GM15510 (cell line): ENCODE measurements around the gene NEK2.

Source experiments
- POLR2A ChIP-seq: IDR thresholded peaks from 3 replicates; pipeline ENCODE4 v1.6.1; 2011; ENCODE audit warnings: borderline replicate concordance; ENCODE audit not compliant: insufficient read length; ENCODE audit errors: extremely low read depth

NEK2 gene

DNA sequence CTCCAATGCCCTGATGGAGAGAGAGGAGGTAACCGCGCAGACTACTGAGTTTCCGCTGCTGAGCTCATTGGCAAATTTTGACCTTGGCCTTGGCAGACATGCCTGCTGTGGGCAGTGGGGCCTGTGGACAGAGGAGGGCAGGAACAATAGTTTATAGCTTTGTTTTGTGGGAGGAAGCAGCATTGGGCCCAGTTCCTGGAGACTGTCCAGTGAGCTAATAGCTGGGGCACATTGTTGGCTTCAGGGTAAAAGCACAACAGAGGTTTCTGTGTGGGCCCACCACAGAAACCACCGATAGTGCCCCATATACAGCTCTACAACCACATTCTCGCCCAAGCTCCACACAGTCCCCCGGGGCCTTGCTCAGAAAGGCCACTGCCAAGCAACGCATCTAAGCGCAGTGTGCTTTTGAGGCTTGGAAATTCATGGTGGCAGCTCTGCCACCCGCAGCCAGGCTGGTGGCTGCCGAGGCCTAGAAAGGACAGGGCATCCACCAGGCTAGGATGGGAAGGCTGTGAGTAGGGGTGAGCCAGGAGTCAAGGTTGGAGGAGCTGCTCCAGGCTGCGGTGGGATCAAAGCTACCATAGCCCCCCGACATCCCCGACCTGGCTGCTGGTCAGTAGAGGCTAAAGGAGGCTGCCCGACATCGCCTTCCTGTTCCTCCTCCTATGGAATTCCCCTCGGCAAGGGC lies 43.2 kb downstream of the NEK2 start:
- no peak for TF ChIP-seq POLR2A

DNA sequence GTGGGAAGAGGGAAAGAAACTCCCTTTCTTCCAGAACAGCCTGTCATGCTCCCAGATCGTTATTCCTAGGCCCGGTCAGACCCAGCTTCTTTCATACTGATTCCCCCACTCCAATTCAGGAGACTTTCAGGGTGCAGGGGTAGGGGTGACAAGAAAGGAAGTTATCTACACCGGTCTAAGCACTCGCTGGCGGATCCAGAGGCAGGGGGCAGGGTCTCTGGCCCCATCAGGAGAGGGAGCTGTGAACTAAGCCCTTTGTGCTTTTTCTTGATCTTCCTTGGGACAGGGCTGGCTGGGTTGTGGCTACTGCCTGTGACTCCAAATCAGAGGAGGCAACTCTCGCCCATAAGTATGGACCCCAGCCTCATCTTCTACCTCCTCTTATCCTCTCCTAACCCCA lies 44.3 kb downstream of the NEK2 start:
- no peak for TF ChIP-seq POLR2A

DNA sequence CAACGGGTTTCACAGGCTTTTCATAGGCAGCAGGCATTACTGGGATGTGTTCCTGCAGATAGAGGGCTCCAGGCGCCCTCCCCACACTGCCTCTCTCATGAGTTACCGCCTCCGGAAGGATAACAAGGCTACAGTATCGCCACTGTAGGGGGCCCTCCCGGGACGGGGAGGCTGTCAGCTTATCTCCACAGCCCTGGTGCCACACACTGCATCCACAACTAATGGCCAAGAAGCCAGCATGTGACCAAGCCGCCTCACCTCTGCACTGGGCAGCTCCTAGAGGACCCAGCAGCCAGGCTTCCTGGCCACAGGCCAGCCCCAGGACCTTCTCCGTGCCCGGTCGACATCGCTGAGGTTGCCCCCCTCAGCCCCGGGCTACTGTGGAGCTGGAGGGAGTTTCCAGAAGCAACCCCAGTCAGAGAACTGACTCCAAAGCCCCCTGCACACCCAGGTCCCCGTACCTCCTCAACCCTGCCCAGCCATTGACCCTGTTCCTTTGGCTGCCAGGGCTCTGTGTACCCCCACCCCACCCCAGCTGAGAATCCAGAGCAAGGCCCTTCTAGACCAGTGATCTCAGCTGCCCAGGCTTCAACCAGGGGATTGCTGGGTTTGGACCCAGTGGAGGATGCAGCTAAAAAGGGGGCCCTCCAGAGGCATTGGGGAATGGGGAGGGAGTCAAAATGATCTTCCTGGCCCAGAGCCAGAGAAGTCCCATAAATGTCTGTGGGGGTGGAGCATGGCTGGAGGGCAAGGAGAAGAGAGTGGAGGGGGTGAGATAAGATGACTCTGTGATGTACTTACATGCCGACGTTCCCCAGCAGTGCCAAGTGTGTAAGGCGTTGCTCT lies 45.0 kb downstream of the NEK2 start:
- no peak for TF ChIP-seq POLR2A

DNA sequence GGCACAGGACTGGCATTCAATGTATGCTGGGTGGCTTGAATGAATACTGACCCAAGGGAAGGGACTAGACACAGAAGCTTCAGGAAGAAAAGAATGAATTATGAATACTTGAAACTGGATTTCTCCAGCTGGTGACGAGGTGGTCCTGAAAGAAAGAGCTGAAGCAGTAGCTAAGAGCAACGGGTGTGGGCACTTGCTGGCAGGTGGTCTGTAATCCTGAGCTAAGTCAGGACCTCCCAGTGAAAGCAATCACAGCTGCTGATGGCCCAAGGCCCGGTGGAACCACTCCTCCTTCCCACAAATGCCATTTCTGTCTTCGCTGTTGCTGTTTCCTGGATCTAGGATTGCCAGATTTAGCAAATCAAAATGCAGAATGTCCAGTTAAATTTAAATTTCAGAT lies 47.0 kb downstream of the NEK2 start:
- TF ChIP-seq POLR2A = no peak

- TF ChIP-seq POLR2A = no peak
These were observed 48.2 kb downstream of the NEK2 start for GRCh38 chr1:211627259-211627658.

- TF ChIP-seq POLR2A = no peak
These were observed 50.4 kb downstream of the NEK2 start for GRCh38 chr1:211625040-211625439.

DNA sequence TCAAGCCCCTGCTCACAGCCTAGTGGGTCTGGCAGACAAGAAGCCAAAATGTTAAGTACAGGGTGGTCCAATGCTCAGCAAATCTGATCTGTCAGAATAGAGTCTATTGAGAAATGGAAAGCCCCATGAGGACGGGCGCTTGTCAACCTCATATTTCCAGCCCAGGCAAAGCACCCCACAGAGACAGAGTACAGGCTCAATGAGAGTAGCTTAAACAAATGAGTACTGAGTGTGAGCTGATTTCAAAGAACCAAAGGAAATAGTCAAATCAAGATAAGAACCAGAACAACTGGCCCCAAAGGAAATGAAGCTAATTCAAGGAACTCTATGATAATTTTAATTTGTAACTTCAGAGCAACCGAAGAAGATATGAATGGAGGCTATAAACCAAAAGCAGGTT lies 51.9 kb downstream of the NEK2 start:
- TF ChIP-seq POLR2A = no peak

- no peak for TF ChIP-seq POLR2A
These were observed 53.8 kb downstream of the NEK2 start for GRCh38 chr1:211621447-211622198.

DNA sequence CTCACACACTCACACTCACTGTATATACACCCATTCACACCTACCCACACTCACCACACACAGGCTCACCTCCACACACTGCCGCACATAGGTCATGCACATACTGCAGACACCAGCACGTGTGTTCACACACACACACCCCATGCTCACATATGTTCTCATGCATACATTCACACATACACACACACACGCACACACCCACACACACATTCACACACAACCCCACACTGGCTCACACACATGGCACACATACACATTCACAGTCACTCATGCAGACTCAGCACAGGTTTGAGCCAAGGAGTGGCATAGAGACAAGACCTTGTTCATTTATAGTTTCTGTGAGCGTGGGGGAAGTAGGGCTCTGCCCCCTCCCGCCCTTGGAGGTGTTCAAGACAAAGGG lies 55.3 kb downstream of the NEK2 start:
- no peak for TF ChIP-seq POLR2A

DNA sequence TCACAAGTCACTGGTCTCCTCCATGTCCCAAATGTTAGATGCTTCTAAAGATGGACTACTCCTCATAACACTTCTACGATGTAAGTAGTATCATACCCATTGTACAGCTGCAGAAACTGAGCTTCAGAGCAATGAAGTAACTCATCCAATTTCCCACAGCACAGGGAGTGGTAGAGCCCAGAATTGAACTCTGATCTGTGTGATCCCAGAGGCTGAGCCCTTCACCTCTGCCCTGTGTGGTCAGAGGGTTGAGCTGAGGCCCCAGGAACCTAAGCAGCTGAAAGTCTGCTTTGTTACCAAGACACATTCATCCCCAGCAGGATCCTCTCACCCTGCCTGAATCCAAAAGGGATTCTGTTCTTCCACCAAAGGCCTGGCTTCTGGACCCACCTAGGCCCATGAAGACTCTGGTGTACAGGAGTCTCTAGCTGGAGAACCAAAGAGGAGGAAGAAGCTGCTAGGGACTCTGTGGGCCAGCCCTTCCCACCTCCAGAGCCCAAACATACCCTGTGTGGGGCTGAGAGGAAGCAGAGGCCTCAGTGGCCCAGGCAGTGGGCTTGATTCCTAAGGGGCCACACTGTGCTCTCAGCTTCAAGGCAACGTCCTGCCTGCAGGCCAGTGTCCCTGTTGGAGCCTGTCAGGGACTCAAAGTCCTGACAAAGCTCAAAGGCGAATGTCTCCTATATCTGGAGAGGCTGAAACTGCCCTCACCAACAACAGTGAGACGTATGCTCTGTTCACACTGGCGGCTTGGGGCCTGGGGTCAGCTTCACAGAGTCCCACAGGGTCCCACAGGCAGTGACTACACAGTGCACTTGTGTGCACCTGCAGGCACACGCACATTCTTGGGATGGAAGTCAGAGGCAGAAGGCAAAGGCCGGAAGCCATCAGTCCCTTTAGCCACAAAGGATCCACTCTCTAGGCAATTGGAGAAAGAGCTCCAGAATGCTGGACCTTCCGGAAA lies 56.1 kb downstream of the NEK2 start:
- no peak for TF ChIP-seq POLR2A

DNA sequence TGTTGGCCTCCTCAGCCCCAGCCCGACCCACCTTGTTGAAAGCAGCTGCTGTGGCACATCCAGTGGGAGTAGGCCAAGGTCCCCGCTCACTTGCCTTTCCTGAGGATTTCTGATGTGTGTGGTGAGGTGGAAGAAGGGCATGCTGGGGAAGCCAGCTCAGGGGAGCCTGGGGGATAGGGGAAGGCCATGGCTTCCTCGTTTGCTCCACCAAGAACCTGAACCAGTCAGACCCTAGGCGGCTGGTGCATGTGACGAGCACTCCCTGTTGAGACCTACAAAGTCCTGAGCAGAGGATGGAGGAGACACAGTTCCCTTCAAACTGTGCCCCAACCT lies 58.5 kb downstream of the NEK2 start:
- TF ChIP-seq POLR2A = no peak

DNA sequence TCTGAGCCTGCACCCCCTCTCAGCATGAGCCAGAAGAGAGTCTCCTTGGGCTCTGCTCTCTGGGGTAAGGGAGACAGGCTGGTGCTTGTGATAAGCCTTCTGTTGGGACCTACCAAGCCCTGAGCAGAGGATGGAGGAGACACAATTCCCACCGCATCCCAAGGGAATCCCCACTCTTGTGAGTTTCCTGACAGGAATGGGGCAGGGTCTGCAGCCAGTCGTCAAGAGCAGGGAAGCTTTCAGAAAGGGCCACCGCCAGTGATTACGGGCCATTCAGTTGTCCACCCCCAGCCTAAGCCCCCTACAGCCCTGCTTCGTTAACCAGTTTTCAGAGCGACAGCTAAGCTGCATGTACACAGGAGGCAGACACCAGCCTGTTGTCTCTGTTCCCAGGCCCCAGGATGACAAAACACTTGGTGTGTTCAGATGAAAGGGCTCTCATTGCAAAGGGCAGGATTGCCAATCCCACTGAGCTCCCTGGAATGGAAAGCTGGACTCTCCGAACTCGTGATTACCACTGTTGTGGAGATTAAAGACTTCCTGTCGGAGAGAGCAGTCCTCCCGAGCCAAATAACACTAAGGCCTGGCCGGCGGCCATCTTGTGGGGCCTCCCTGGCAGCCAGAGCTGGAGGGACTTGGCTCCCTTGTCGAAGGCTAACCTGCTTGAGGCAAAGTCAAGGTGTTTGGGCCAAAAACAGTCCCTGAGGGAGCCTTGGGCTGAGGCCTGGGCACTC lies 59.0 kb downstream of the NEK2 start:
- no peak for TF ChIP-seq POLR2A

- TF ChIP-seq POLR2A = no peak
These were observed 60.8 kb downstream of the NEK2 start for GRCh38 chr1:211614615-211615014.

DNA sequence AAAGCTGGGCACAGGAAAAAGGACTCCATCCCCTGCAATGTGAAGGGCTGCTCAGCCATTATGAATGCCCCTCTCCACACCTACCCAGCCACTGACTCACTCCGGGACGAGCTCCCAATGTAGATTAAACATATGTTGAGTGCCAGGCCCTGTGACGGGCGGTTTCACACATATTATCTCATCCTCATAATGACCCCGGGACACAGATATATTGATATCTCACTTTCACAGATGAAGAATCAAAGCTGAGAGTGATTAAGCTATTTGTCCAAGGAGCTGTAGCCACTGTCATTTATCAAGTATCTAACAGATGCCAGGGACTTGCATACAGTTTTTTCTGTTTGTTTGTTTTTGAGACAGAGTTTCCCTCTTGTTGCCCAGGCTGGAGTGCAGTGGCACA lies 61.5 kb downstream of the NEK2 start:
- TF ChIP-seq POLR2A = no peak

GRCh38 chr1:211613108-211613947 lies 62.1 kb downstream of the NEK2 start:
- TF ChIP-seq POLR2A = no peak
